K562 (cell line): ENCODE data around the gene RXYLT1. TPM values are rescaled to one million over a fixed set of nuclear protein-coding genes. Genes with fewer than 3 reads are reported as not detected.
"Not testable (repeated sequence)": the region's sequence is repeated elsewhere in the genome, so short reads cannot be mapped to it uniquely, and the experiment has no call there.

Experiments used
- ATAC-seq: fragments of 200-7000 bp; cut with Tn5 transposase; 3 replicates; pipeline ENCODE4 v1.9.1; 2020; ENCODE audit warnings: moderate library complexity
- BruUV-seq: library from RNA; stranded (reverse); fragments of 400-500 nt; replicated peaks from 2 replicates; lab custom pipeline; 2021; lab: Mats Ljungman, UMichigan
- CTCF ChIA-PET: fragments of 300-600 bp; formaldehyde crosslinking; extraction: SDS; loops from one replicate; lab custom pipeline; 2021; ENCODE audit warnings: low intra/inter-chr PET ratio; lab: Yijun Ruan, JAX
- POLR2A ChIA-PET: fragments of 300-600, 350-650 bp; sonication (Branson Sonifier 250); formaldehyde crosslinking; extraction: SDS; loops from one replicate; lab custom pipeline; 2021; ENCODE audit warnings: antibody characterized with exemption, inconsistent platforms; lab: Yijun Ruan, JAX
- DNase-seq, 4 experiments: peaks; one replicate each; pipeline versions ENCODE4 v3.0.0 to v3.0.0-alpha.2; 2011 to 2018; ENCODE audit warnings: low spot score in 3 of 4, mixed read lengths in 3 of 4; ENCODE audit errors: extremely low read depth in 1 of 4
- FAIRE-seq: peaks from 2 replicates; lab custom pipeline; 2011; peaks lifted over from hg19 to GRCh38; lab: Jason Lieb, UNC
- H2AFZ ChIP-seq: 2 replicates; pipeline ENCODE4 v1.6.0; 2011; ENCODE audit warnings: low read depth, low read length, control low read depth, inconsistent platforms
- H3K27ac ChIP-seq: fragments of 200-600 bp; 3 replicates; pipeline ENCODE4 v1.8.0; 2011; ENCODE audit warnings: low read depth, mild to moderate bottlenecking, control low read depth, inconsistent platforms, low read length, moderate library complexity, mixed read lengths; ENCODE audit errors: extremely low read depth
- H3K27me3 ChIP-seq, 2 experiments: fragments of 300-600 bp in 1 of 2; 2 replicates in 1 of 2; 3 replicates in 1 of 2; pipeline versions ENCODE4 v1.6.0 to v1.8.0; 2011; ENCODE audit warnings: inconsistent platforms in 2 of 2, low read length in 2 of 2, mild to moderate bottlenecking in 1 of 2, mixed read lengths in 1 of 2, moderate library complexity in 1 of 2; ENCODE audit not compliant: control insufficient read depth in 2 of 2, insufficient read depth in 2 of 2
- H3K36me3 ChIP-seq: fragments of 300-600 bp; 3 replicates; pipeline ENCODE4 v1.8.0; 2011; ENCODE audit warnings: mild to moderate bottlenecking, low read length, inconsistent platforms; ENCODE audit not compliant: control insufficient read depth, insufficient read depth
- H3K4me1 ChIP-seq, 2 experiments: fragments of 200-600 bp in 1 of 2; replicated peaks in 1 of 2; 2 replicates in 1 of 2; 3 replicates in 1 of 2; pipeline versions ENCODE4 v1.5.1 to v1.8.0; 2011; ENCODE audit warnings: inconsistent platforms in 2 of 2, low read length in 2 of 2, mild to moderate bottlenecking in 1 of 2, mixed read lengths in 1 of 2, moderate library complexity in 1 of 2; ENCODE audit not compliant: control insufficient read depth in 2 of 2, insufficient read depth in 2 of 2
- H3K4me2 ChIP-seq: 2 replicates; pipeline ENCODE4 v1.6.1; 2011; ENCODE audit warnings: low read length, control low read depth, inconsistent platforms, mixed read lengths; ENCODE audit not compliant: insufficient read depth
- H3K4me3 ChIP-seq: fragments of 200-600 bp; sonication (generic), shearing (Covaris generic); 2 replicates; pipeline ENCODE4 v1.5.1; 2016; ENCODE audit warnings: control low read depth, inconsistent platforms
- H3K79me2 ChIP-seq: fragments of 200-600 bp; 3 replicates; pipeline ENCODE4 v1.8.0; 2011; ENCODE audit warnings: low read length, inconsistent platforms; ENCODE audit not compliant: control insufficient read depth, insufficient read depth
- H3K9ac ChIP-seq, 2 experiments: 2 replicates each; pipeline versions ENCODE4 v1.6.0 to v1.6.1; 2011; ENCODE audit warnings: low read depth in 2 of 2, low read length in 2 of 2, control low read depth in 1 of 2, inconsistent platforms in 1 of 2, mild to moderate bottlenecking in 1 of 2, mixed read lengths in 1 of 2; ENCODE audit not compliant: insufficient read depth in 1 of 2
- H3K9me1 ChIP-seq: one replicate; pipeline ENCODE4 v1.6.0; 2011; ENCODE audit warnings: inconsistent platforms, mild to moderate bottlenecking, low read length, moderate library complexity; ENCODE audit not compliant: control insufficient read depth, insufficient read depth
- H3K9me3 ChIP-seq: replicated peaks from 2 replicates; pipeline ENCODE4 v1.5.1; 2011; ENCODE audit warnings: low read depth, low read length, inconsistent platforms; ENCODE audit not compliant: control insufficient read depth, insufficient read depth
- H4K20me1 ChIP-seq: replicated peaks from 2 replicates; pipeline ENCODE4 v1.6.1; 2011; ENCODE audit warnings: low read length, inconsistent platforms, mixed read lengths; ENCODE audit not compliant: control insufficient read depth, insufficient read depth
- PHB ChIP-seq: fragments of 250-450 bp; sonication (Bioruptor Pico); IDR thresholded peaks from 2 replicates; pipeline ENCODE4 v1.5.0; 2021
- ZC3H11A ChIP-seq: IDR thresholded peaks from 2 replicates; pipeline ENCODE4 v1.6.1; 2012; ENCODE audit warnings: low read depth, low read length, improper control_type of control experiment
- ZNF717 ChIP-seq: fragments of 250-450 bp; sonication (Bioruptor Pico); IDR thresholded peaks from 2 replicates; pipeline ENCODE4 v1.5.0; 2021
- WGBS: fragments of 100-300 bp; shearing (Covaris generic); methylation state at CpG from one replicate; pipeline ENCODE4 v1.1.6; 2016; ENCODE audit warnings: low coverage, mixed read lengths; ENCODE audit not compliant: insufficient coverage; ENCODE audit errors: missing lambda C conversion rate; 5-methylcytosine and 5-hydroxymethylcytosine counted together
- in situ Hi-C: fragments of 300-500 bp; cut with MboI; formaldehyde crosslinking; loops from 4 replicates; pipeline ENCODE4 v1.15.0; 2018; ENCODE audit warnings: inconsistent platforms, mixed read lengths
- intact Hi-C: fragments of 100-400 bp; cut with micrococcal nuclease; formaldehyde crosslinking; loops from 2 replicates; pipeline ENCODE4 v1.14.2; 2022
- polyA plus RNA-seq, 8 experiments: library from polyadenylated mRNA; depleted of rRNA in 4 of 8; stranded (reverse) in 5 of 8; unstranded in 3 of 8; fragments of >200 nt; fragmentation: Nextera tagmentation in 2 of 8; fragmentation: Illumina TruSeq in 1 of 8; extraction: Ambion mirVana in 2 of 8; extraction: Trizol in 1 of 8; gene quantifications; 2 replicates each; pipeline versions ENCODE4 v1.2.1 to v1.2.3, GENCODE V29; 2011 to 2014; ENCODE audit warnings: inconsistent platforms in 1 of 8, missing spikeins in 1 of 8
- total RNA-seq, 7 experiments: library from RNA; depleted of rRNA in 6 of 7; stranded (reverse); fragments of >200 nt in 6 of 7; fragmentation: Illumina TruSeq in 2 of 7; extraction: Trizol in 2 of 7; gene quantifications; 2 replicates each; pipeline versions ENCODE4 v1.2.1 to v1.2.3, GENCODE V29; 2011 to 2021; ENCODE audit warnings: low replicate concordance in 1 of 7
- TF ChIP-seq, protein P1 (sequence below), 3 experiments: IDR thresholded peaks in 2 of 3; conservative IDR thresholded peaks in 1 of 3; 2 replicates each; pipeline ENCODE4 v1.5.1; 2011 to 2012; ENCODE audit warnings: low read length in 3 of 3, mild to moderate bottlenecking in 3 of 3, control low read depth in 2 of 3, improper control_type of control experiment in 1 of 3, inconsistent platforms in 1 of 3, low read depth in 1 of 3, mixed read lengths in 1 of 3, moderate library complexity in 1 of 3; ENCODE audit not compliant: insufficient read depth in 2 of 3

RXYLT1 gene
- total and polyA plus RNA-seq, 9 of the 15 experiments (the other 6 are each of a cell fraction or from before 2014, with no cell fraction given), result 6.7 to 26.5 (median 20.9) TPM

DNA sequence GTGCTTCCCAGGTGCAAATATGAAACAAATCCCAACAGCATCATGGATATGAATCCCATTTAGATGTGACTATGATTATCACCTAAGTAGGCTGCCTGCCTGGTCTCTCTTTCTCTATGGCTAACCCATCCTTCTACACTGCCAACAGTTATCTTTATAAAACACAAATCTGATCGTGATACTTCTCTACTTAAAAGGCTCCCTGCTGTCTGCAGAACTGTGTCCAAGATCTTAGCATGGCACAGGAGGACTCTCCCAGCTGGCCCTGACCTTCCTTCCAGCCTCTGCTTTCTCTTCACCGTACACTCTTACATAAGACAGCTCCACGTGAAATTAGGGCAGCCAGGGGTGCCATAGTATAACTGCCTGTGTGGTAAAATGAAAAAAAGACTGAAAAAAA lies 61.3 kb downstream of the RXYLT1 start (continued):
- no peak for TF ChIP-seq PHB (CRISPR knock-in tag)
- no peak for TF ChIP-seq ZNF717 (CRISPR knock-in tag)
- TF ChIP-seq, protein P1, sequence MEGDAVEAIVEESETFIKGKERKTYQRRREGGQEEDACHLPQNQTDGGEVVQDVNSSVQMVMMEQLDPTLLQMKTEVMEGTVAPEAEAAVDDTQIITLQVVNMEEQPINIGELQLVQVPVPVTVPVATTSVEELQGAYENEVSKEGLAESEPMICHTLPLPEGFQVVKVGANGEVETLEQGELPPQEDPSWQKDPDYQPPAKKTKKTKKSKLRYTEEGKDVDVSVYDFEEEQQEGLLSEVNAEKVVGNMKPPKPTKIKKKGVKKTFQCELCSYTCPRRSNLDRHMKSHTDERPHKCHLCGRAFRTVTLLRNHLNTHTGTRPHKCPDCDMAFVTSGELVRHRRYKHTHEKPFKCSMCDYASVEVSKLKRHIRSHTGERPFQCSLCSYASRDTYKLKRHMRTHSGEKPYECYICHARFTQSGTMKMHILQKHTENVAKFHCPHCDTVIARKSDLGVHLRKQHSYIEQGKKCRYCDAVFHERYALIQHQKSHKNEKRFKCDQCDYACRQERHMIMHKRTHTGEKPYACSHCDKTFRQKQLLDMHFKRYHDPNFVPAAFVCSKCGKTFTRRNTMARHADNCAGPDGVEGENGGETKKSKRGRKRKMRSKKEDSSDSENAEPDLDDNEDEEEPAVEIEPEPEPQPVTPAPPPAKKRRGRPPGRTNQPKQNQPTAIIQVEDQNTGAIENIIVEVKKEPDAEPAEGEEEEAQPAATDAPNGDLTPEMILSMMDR (IDR thresholded peaks at IDR 0.05 in 2 of 3, conservative IDR thresholded peaks at IDR 0.05 in 1 of 3; ENCODE audit: insufficient read depth in 2 of 3, low read depth in 1 of 3, low read length in 3 of 3), result no peak

DNA sequence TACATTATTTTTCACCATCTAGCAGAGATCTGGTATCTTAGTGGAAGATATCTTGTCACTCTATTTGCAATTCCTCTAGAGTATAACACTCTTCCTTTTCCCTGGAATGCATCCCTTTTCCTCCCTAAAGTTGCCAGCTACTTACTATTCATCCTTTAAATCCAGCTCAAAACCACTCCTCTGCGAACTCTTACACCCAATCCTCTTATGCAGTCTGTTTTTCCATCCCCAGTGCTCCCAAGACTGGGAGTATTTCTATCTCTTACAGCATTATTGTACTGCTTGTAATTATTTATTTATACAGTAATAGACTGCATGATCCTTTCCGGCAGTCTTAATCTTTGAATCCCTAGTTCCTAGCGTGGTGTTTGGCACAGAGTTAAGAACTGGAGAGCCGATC lies 61.9 kb downstream of the RXYLT1 start:
- intact Hi-C loops, result loop anchor here (10.0 kb wide), 1 partner anchor 113 kb away; no protein-coding TSS in a partner anchor
- Histone ChIP-seq H3K9me3 (no peaks in the 10 kb centered on the region), H3K4me3 (no peak overlapping the region), H3K79me2 (no peaks in the 10 kb centered on the region), H3K9me1 (no peaks in the 10 kb centered on the region), H4K20me1 (no peaks in the 10 kb centered on the region), H3K9ac (no peak overlapping the region), H3K4me1 (peaks cover 6 to 18% of the 10 kb centered on the region in 2 experiments; a peak in 4 of 5 replicates), H3K27me3 (peaks cover 19 to 21% of the 10 kb centered on the region in 2 experiments; a peak in 4 of 5 replicates), H3K27ac (no peak overlapping the region), H3K4me2 (no peak overlapping the region), H2AFZ (no peak overlapping the region), H3K36me3 (no peaks in the 10 kb centered on the region)
- POLR2A ChIA-PET, result no interaction called here
- BruUV-seq, result no TSS peak
- in situ Hi-C loops, result loop anchor here (25.0 kb wide), 1 partner anchor 546 kb away; the partner anchor contains the start of gene C12orf56
- FAIRE-seq, result no peak
- CTCF ChIA-PET, result interaction anchor here (0.7 kb wide), 1 partner anchor 160 kb away, joined by 3 read pairs; no protein-coding TSS in a partner anchor
- 5% methylated on average over 4 of the region's 4 CpGs for WGBS
- no peak for DNase-seq
- no peak for ATAC-seq
- no peak for TF ChIP-seq ZC3H11A

DNA sequence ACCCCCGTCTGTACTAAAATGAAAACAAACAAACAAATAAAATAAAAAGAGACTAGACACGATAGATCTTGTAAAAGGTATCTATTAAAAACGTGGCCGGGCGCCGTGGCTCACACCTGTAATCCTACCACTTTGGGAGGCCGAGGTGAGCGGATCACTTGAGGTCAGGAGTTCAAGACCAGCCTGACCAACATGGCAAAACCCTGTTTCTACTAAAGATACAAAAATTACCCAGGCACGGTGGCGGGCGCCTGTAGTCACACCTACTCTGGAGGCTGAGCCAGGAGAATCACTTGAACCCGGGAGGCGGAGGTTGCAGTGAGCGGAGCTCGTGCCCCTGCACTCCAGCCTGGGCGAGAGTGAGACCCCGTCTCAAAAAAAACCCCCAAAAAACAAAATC lies 63.0 kb downstream of the RXYLT1 start:
- H3K79me2 ChIP-seq, CTCF ChIA-PET, H3K4me3 ChIP-seq, H3K36me3 ChIP-seq, BruUV-seq, H2AFZ ChIP-seq, H3K9me3 ChIP-seq, H3K27ac ChIP-seq, H3K9ac ChIP-seq, H4K20me1 ChIP-seq, FAIRE-seq, H3K9me1 ChIP-seq, H3K4me2 ChIP-seq, POLR2A ChIA-PET, DNase-seq, ATAC-seq: not testable (repeated sequence)
- H3K4me1 ChIP-seq, result peaks cover 6 to 18% of the 10 kb centered on the region in 2 experiments; a peak in 4 of 5 replicates
- WGBS, result 37% methylated on average over 17 of the region's 17 CpGs
- in situ Hi-C loops, result loop anchor here (25.0 kb wide), 1 partner anchor 545 kb away; the partner anchor contains the start of gene C12orf56
- intact Hi-C loops, result loop anchor here (1.0 to 10.0 kb wide), 2 partner anchors 112 to 414 kb away; no protein-coding TSS in a partner anchor
- H3K27me3 ChIP-seq, result peaks cover 25% of the 10 kb centered on the region in 2 experiments; a peak in 4 of 5 replicates
